Left lung (tissue), 10 donors: ENCODE results near the gene KIAA1217. TPM values are rescaled to one million over a fixed set of nuclear protein-coding genes. Genes with fewer than 3 reads are reported as not detected.

Experiments used
- ATAC-seq: fragments of 200-7000 bp; cut with Tn5 transposase; one replicate; pipeline ENCODE4 v1.9.1; 2020; ENCODE audit warnings: moderate library complexity
- DNase-seq, 4 donors: peaks; one replicate each; pipeline ENCODE4 v3.0.0-alpha.2; 2013 to 2020
- H3K27ac ChIP-seq, 2 donors: fragments of 200-600 bp; sonication (generic) in 1 of 2; one replicate each; pipeline versions ENCODE4 v1.5.0 to v1.8.0; 2020 to 2021
- H3K27me3 ChIP-seq, 2 donors: fragments of 200-600 bp; sonication (generic) in 1 of 2; one replicate each; pipeline versions ENCODE4 v1.5.0 to v1.8.0; 2020 to 2021
- H3K36me3 ChIP-seq, 2 donors: fragments of 200-600 bp; sonication (generic) in 1 of 2; one replicate each; pipeline versions ENCODE4 v1.5.0 to v1.8.0; 2020 to 2021
- H3K4me1 ChIP-seq, 2 donors: fragments of 200-600 bp; one replicate each; pipeline ENCODE4 v1.8.0; 2021
- H3K4me3 ChIP-seq, 2 donors: fragments of 200-600 bp; sonication (generic) in 1 of 2; one replicate each; pipeline versions ENCODE4 v1.5.0 to v1.8.0; 2020 to 2021; ENCODE audit warnings: mild to moderate bottlenecking in 1 of 2
- H3K9me3 ChIP-seq, 2 donors: fragments of 200-600 bp; sonication (generic) in 1 of 2; one replicate each; pipeline versions ENCODE4 v1.5.0 to v1.8.0; 2020 to 2021
- intact Hi-C, 2 donors: fragments of 100-400 bp; cut with DNase I; formaldehyde crosslinking; loops; one replicate each; pipeline versions ENCODE4 v1.11.2 to v1.14.2; 2022
- polyA plus RNA-seq, 6 donors: library from polyadenylated mRNA; unstranded; fragments of 120-200 nt; gene quantifications; one replicate each; pipeline ENCODE4 v1.2.1, GENCODE V29; 2013; ENCODE audit not compliant: insufficient read length in 6 of 6
- total RNA-seq, 2 donors: library from RNA; stranded (reverse); fragmentation: NEBNext Ultra II Directional; extraction: Animal tissue kit (Norgen Biotek cat#: 25700); gene quantifications; one replicate each; pipeline ENCODE4 v1.2.1, GENCODE V29; 2021
- TF ChIP-seq, protein P1 (sequence below), 2 donors: fragments of 200-600 bp; sonication (generic) in 1 of 2; IDR thresholded peaks; one replicate each; pipeline versions ENCODE4 v1.5.0 to v1.8.0; 2021; ENCODE audit warnings: antibody characterized with exemption in 2 of 2
- donor health status: DM: no; HTN: yes; CAD: no.
- donor health status: DM: no; HTN: no; CAD: no.

KIAA1217 gene
- total and polyA plus RNA-seq, 8 donors, result 28.3 to 69.1 (median 60.4) TPM

- no peak overlapping the region for H3K27ac ChIP-seq
- no peak for ATAC-seq
- DNase-seq, result no peak
- H3K9me3 ChIP-seq, result no peaks in the 10 kb centered on the region
- H3K4me1 ChIP-seq, result no peaks in the 10 kb centered on the region
- no peaks in the 10 kb centered on the region for H3K27me3 ChIP-seq
- H3K36me3 ChIP-seq, result no peaks in the 10 kb centered on the region
- no peak overlapping the region for H3K4me3 ChIP-seq
- intact Hi-C loops, result no loop called here
- TF ChIP-seq, protein P1, sequence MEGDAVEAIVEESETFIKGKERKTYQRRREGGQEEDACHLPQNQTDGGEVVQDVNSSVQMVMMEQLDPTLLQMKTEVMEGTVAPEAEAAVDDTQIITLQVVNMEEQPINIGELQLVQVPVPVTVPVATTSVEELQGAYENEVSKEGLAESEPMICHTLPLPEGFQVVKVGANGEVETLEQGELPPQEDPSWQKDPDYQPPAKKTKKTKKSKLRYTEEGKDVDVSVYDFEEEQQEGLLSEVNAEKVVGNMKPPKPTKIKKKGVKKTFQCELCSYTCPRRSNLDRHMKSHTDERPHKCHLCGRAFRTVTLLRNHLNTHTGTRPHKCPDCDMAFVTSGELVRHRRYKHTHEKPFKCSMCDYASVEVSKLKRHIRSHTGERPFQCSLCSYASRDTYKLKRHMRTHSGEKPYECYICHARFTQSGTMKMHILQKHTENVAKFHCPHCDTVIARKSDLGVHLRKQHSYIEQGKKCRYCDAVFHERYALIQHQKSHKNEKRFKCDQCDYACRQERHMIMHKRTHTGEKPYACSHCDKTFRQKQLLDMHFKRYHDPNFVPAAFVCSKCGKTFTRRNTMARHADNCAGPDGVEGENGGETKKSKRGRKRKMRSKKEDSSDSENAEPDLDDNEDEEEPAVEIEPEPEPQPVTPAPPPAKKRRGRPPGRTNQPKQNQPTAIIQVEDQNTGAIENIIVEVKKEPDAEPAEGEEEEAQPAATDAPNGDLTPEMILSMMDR (IDR thresholded peaks at IDR 0.05), result no peak
Observed at GRCh38 chr10:24553051-24553612, 344.2 kb downstream of the KIAA1217 start.

GRCh38 chr10:24554036-24554435 is 345.1 kb downstream of the KIAA1217 start:
- no peak overlapping the region for H3K4me3 ChIP-seq
- intact Hi-C loops, result no loop called here
- no peak for DNase-seq
- H3K27me3 ChIP-seq, result no peaks in the 10 kb centered on the region
- H3K9me3 ChIP-seq, result no peaks in the 10 kb centered on the region
- no peak overlapping the region for H3K27ac ChIP-seq
- no peaks in the 10 kb centered on the region for H3K36me3 ChIP-seq
- TF ChIP-seq, protein P1 (IDR thresholded peaks at IDR 0.05), result no peak
- ATAC-seq, result no peak
- H3K4me1 ChIP-seq, result no peaks in the 10 kb centered on the region

- Histone ChIP-seq H3K4me1 (no peaks in the 10 kb centered on the region), H3K27ac (no peak overlapping the region), H3K36me3 (no peaks in the 10 kb centered on the region), H3K9me3 (no peaks in the 10 kb centered on the region), H3K27me3 (no peaks in the 10 kb centered on the region), H3K4me3 (no peak overlapping the region)
- no peak for ATAC-seq
- no peak for DNase-seq
- TF ChIP-seq, protein P1 (IDR thresholded peaks at IDR 0.05), result no peak
- intact Hi-C loops, result no loop called here
Observed at GRCh38 chr10:24556126-24556749, 347.3 kb downstream of the KIAA1217 start.

DNA sequence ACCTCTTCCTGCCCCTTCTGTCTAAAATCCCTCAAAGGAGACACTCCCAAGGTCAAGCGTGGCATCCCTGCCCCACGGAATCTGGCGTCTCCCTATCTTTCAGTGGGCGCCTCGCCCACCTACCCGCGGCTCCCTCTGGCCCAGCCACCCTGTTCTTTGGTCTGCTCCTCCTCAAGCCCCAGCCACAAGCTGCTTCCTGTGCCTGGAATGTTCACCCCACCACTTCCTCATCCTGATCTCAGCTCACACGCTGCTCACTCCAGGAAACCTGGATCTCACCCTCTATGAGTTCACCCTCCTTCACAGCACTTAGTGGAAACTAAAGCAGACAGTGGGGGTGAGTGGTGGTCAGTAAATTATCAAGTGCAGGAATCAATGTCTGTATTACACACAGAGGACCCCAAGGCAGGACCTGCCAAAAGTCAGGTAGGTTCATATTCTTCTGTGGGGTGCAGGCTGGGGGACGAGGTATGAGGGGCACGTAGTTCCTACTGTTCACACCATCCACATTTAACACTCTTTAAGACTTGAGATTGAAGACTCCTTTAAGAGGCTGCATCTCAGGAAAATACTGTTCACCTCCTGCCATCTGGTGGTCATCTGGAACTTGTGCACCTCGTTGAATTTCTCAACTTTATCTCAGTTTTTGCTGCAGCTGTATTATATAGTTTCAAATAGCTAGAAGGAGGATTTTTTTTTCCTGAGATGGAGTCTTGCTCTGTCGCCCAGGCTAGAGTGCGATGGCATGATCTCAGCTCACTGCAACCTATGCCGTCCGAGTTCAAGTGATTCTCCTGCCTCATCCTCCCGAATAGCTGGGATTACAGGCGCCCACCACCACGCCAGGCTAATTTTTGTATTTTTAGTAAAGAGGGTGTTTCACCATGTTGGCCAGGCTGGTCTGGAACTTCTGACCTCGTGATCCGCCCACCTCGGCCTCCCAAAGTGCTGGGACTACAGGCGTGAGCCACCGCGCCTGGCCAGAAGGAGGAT is 348.1 kb downstream of the KIAA1217 start:
- Histone ChIP-seq H3K27me3 (no peaks in the 10 kb centered on the region), H3K36me3 (no peaks in the 10 kb centered on the region), H3K4me3 (no peak overlapping the region), H3K9me3 (no peaks in the 10 kb centered on the region), H3K4me1 (no peaks in the 10 kb centered on the region), H3K27ac (no peak overlapping the region)
- peak; percentile 74 for ATAC-seq
- DNase-seq, result peak in 2 of 4 donors; percentile 30 to 72
- intact Hi-C loops, result no loop called here
- TF ChIP-seq, protein P1 (IDR thresholded peaks at IDR 0.05), result peak; percentile 42 to 53

- H3K4me1 ChIP-seq, result no peaks in the 10 kb centered on the region
- TF ChIP-seq, protein P1 (IDR thresholded peaks at IDR 0.05), result no peak
- no peaks in the 10 kb centered on the region for H3K27me3 ChIP-seq
- no peaks in the 10 kb centered on the region for H3K9me3 ChIP-seq
- intact Hi-C loops, result no loop called here
- DNase-seq (no peak), ATAC-seq (no peak)
- H3K27ac ChIP-seq, result no peak overlapping the region
- H3K36me3 ChIP-seq, result no peaks in the 10 kb centered on the region
- no peak overlapping the region for H3K4me3 ChIP-seq
Observed at GRCh38 chr10:24561453-24561852, 352.5 kb downstream of the KIAA1217 start.
